ENCODE results near the gene SDK1.

DNA sequence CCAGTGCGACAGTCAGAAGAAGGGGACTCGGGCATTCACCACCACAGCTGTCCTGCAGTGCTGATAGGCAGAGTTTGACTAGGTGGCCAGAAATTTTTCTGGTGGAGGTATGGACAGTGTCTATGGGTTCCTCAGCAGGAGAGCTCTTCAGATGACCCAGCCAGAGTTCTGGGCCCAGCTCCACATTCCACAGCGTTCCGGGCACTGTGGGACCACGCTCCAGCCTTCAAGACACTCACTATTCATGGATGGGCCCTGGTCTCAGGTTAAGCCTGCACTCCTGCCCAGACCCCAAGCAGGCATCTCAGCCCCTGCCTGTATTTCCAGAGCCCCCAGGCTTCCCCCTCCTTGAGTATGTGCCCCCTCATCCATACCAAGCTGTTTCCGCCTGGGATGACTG, 884.1 kb downstream of the SDK1 start:
- TF ChIP-seq, protein P1, sequence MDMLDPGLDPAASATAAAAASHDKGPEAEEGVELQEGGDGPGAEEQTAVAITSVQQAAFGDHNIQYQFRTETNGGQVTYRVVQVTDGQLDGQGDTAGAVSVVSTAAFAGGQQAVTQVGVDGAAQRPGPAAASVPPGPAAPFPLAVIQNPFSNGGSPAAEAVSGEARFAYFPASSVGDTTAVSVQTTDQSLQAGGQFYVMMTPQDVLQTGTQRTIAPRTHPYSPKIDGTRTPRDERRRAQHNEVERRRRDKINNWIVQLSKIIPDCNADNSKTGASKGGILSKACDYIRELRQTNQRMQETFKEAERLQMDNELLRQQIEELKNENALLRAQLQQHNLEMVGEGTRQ (IDR thresholded peaks at IDR 0.05): no peak
- TF ChIP-seq RCOR1 (IDR thresholded peaks at IDR 0.05; ENCODE audit: low read depth, low read length): no peak
- no peak for TF ChIP-seq CBX8 (IDR thresholded peaks at IDR 0.05)
- TF ChIP-seq, protein P2, sequence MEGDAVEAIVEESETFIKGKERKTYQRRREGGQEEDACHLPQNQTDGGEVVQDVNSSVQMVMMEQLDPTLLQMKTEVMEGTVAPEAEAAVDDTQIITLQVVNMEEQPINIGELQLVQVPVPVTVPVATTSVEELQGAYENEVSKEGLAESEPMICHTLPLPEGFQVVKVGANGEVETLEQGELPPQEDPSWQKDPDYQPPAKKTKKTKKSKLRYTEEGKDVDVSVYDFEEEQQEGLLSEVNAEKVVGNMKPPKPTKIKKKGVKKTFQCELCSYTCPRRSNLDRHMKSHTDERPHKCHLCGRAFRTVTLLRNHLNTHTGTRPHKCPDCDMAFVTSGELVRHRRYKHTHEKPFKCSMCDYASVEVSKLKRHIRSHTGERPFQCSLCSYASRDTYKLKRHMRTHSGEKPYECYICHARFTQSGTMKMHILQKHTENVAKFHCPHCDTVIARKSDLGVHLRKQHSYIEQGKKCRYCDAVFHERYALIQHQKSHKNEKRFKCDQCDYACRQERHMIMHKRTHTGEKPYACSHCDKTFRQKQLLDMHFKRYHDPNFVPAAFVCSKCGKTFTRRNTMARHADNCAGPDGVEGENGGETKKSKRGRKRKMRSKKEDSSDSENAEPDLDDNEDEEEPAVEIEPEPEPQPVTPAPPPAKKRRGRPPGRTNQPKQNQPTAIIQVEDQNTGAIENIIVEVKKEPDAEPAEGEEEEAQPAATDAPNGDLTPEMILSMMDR (IDR thresholded peaks at IDR 0.05): no peak
- no peak for TF ChIP-seq POLR2A (IDR thresholded peaks at IDR 0.05; ENCODE audit: low read length)

Data from A549 (cell line).